WTC11 (cell line): Measurements from ENCODE around the gene SERF2. TPM values are rescaled to one million over a fixed set of nuclear protein-coding genes. Genes with fewer than 3 reads are reported as not detected.
A peak's percentile ranks its signal among the peaks of the same experiment; 100 is the strongest.

Source experiments
- ATAC-seq: fragments of 200-7000 bp; cut with Tn5 transposase; 2 replicates; pipeline ENCODE4 v1.10.0; 2021; ENCODE audit warnings: mild to moderate bottlenecking, moderate library complexity
- CTCF ChIA-PET: fragments of 300-600 bp; sonication (Branson Sonifier 250); formaldehyde crosslinking; loops from one replicate; lab custom pipeline; 2021; ENCODE audit warnings: antibody characterized with exemption; lab: Charles Lee
- POLR2A ChIA-PET: fragments of 350-600 bp; sonication (Branson Sonifier 250); formaldehyde crosslinking; loops from one replicate; lab custom pipeline; 2021; ENCODE audit warnings: antibody characterized with exemption; lab: Charles Lee
- DNase-seq: peaks from one replicate; pipeline ENCODE4 v3.0.0; 2021; ENCODE audit warnings: low spot score
- H3K27ac Mint-ChIP-seq: 2 replicates; pipeline ENCODE4 v1.8.0; 2021; ENCODE audit warnings: mixed read lengths
- H3K27me3 Mint-ChIP-seq: 2 replicates; pipeline ENCODE4 v1.8.0; 2021; ENCODE audit warnings: low read depth, mild to moderate bottlenecking, moderate library complexity, mixed read lengths
- H3K36me3 Mint-ChIP-seq: 2 replicates; pipeline ENCODE4 v1.8.0; 2021; ENCODE audit warnings: mixed read lengths
- H3K4me1 Mint-ChIP-seq: 2 replicates; pipeline ENCODE4 v1.8.0; 2022; ENCODE audit warnings: mixed read lengths
- H3K4me3 Mint-ChIP-seq: 2 replicates; pipeline ENCODE4 v1.8.0; 2021; ENCODE audit warnings: mild to moderate bottlenecking, moderate library complexity, mixed read lengths
- H3K9me3 Mint-ChIP-seq: 2 replicates; pipeline ENCODE4 v1.8.0; 2021; ENCODE audit warnings: mixed read lengths
- AFF4 ChIP-seq: sonication (generic); formaldehyde crosslinking; IDR thresholded peaks from 2 replicates; pipeline ENCODE4 v1.8.1; 2023; ENCODE audit warnings: mild to moderate bottlenecking, missing genetic modification reagents, borderline replicate concordance
- ATF3 ChIP-seq: sonication (generic); formaldehyde crosslinking; conservative IDR thresholded peaks from 2 replicates; pipeline ENCODE4 v1.8.1; 2022; ENCODE audit warnings: mild to moderate bottlenecking, missing genetic modification reagents
- NR2C2 ChIP-seq: sonication (generic); formaldehyde crosslinking; IDR thresholded peaks from 2 replicates; pipeline ENCODE4 v1.8.0; 2022; ENCODE audit warnings: mild to moderate bottlenecking, missing genetic modification reagents
- OVOL2 ChIP-seq: fragments of 250-450 bp; sonication (Bioruptor Pico); IDR thresholded peaks from 2 replicates; pipeline ENCODE4 v1.9.0; 2021; ENCODE audit warnings: mild to moderate bottlenecking, borderline replicate concordance
- RELA ChIP-seq: sonication (generic); formaldehyde crosslinking; IDR thresholded peaks from 2 replicates; pipeline ENCODE4 v1.8.1; 2022; ENCODE audit warnings: missing genetic modification reagents, mild to moderate bottlenecking, borderline replicate concordance
- ZMAT4 ChIP-seq: fragments of 250-450 bp; sonication (Bioruptor Pico); IDR thresholded peaks from 2 replicates; pipeline ENCODE4 v1.9.0; 2021; ENCODE audit warnings: mild to moderate bottlenecking
- ZNF121 ChIP-seq: sonication (generic); formaldehyde crosslinking; IDR thresholded peaks from 2 replicates; pipeline ENCODE4 v1.8.0; 2023; ENCODE audit warnings: missing genetic modification reagents
- ZNF423 ChIP-seq: fragments of 250-450 bp; sonication (Bioruptor Pico); IDR thresholded peaks from 2 replicates; pipeline ENCODE4 v2.1.2; 2022; ENCODE audit warnings: mild to moderate bottlenecking, moderate library complexity
- ZSCAN18 ChIP-seq: fragments of 250-450 bp; sonication (Bioruptor Pico); IDR thresholded peaks from 2 replicates; pipeline ENCODE4 v2.1.2; 2022; ENCODE audit warnings: mild to moderate bottlenecking, moderate library complexity
- total RNA-seq: library from RNA; stranded (reverse); gene quantifications from 3 replicates; pipeline ENCODE4 v1.2.3, GENCODE V29; 2021
- TF ChIP-seq, protein P1 (sequence below): sonication (generic); formaldehyde crosslinking; IDR thresholded peaks from 2 replicates; pipeline ENCODE4 v1.8.0; 2022; ENCODE audit warnings: mild to moderate bottlenecking, missing genetic modification reagents
- TF ChIP-seq, protein P2 (sequence below): fragments of 250-450 bp; sonication (Bioruptor Pico); conservative IDR thresholded peaks from 2 replicates; pipeline ENCODE4 v1.9.0; 2021; ENCODE audit warnings: mild to moderate bottlenecking

The SERF2 gene
- total RNA-seq, 1 experiment from 2014 or later: 694 TPM

DNA sequence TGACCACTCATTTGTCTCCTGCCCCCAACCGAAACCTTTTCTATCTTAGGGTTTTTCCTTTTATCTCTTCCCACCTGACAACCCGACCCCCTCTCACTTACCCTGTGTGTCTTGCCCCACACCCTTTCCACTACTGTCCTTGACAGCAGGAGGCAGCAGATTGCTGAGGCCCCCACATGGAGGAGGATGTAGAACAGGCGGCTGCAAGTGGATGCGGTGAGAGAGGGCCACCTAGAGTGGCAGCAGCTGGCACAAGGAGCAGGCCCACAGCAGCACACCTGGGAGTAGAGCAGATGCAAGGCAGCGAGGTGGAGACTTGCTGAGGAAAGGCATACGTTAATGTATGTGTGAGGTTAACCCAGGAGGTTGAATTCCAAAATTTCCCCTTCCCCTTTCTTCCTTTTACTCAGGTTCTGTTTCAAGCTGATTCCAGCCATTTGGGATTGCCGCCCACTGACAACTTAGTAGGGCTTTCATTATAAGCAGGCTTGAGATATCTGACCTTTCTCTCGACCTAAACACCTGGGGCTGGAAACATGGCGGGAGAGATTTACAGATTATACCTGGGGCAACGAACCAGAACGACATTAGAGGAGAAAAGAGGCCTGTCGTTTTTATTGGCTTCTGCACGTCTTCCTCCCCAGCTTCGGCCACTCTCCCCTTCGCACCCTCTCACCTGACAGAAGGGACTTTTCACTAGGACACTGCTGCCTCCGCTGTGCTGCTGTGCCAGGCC, 7.3 kb downstream of the SERF2 start:
- Mint-ChIP-seq H3K27ac (peak overlapping the region; percentile 99), H3K4me3 (peak overlapping the region; percentile 24; the same call in 1 of the 2 replicates), H3K27me3 (no peaks in the 10 kb centered on the region), H3K4me1 (peaks cover 49% of the 10 kb centered on the region), H3K36me3 (peaks cover 57% of the 10 kb centered on the region), H3K9me3 (no peaks in the 10 kb centered on the region)
- no peak for TF ChIP-seq OVOL2 (CRISPR knock-in tag)
- TF ChIP-seq ZMAT4 (CRISPR knock-in tag): no peak
- TF ChIP-seq, protein P1, sequence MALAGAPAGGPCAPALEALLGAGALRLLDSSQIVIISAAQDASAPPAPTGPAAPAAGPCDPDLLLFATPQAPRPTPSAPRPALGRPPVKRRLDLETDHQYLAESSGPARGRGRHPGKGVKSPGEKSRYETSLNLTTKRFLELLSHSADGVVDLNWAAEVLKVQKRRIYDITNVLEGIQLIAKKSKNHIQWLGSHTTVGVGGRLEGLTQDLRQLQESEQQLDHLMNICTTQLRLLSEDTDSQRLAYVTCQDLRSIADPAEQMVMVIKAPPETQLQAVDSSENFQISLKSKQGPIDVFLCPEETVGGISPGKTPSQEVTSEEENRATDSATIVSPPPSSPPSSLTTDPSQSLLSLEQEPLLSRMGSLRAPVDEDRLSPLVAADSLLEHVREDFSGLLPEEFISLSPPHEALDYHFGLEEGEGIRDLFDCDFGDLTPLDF (CRISPR knock-in tag): no peak
- no peak for TF ChIP-seq NR2C2 (CRISPR knock-in tag)
- TF ChIP-seq, protein P2, sequence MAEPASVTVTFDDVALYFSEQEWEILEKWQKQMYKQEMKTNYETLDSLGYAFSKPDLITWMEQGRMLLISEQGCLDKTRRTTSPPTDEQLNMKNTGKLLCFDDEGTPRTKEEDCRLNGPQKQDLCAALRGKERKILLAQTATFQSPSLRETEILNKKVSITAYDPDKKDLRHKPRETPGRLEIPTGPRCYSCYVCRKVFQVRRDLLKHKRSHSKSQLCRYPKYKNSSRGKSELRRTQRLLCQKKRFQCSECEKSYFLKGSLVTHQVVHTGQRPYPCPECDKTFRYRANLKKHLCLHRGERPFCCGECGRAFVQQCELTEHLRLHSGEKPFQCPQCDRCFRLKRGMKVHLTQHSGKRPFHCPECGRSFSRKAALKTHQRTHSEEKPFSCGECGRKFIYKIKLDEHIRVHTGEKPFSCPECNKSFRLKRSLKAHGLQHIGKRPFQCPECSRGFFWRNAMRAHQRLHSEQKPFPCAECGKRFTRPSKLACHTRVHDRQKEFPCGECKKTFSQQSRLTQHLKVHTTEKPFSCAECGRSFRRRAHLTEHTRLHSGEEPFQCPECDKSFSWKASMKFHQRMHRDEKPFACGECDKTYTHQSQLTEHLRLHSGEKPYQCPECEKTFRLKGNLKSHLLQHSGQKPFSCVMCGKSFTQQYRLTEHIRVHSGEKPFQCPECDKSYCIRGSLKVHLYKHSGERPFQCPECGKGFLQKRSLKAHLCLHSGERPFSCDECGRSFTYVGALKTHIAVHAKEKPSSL (CRISPR knock-in tag): no peak
- no peak for TF ChIP-seq ZNF423 (CRISPR knock-in tag)
- no peak for TF ChIP-seq ZNF121 (CRISPR knock-in tag)
- no peak for TF ChIP-seq ZSCAN18 (CRISPR knock-in tag)
- TF ChIP-seq ATF3 (CRISPR knock-in tag): no peak
- TF ChIP-seq RELA (CRISPR knock-in tag): no peak
- ChIA-PET POLR2A (interaction anchor here (1.5 kb wide), 1 partner anchor 25 kb away, joined by 4 read pairs; the partner anchor contains the start of gene MFAP1), CTCF (interaction anchor here (1.9 kb wide), 1 partner anchor 23 kb away, joined by 15 read pairs; the partner anchor contains the start of gene ELL3)
- no peak for DNase-seq
- no peak for ATAC-seq

GRCh38 chr15:43799945-43800285, 7.8 kb downstream of the SERF2 start, which contains the start of gene SERINC4:
SERINC4 (minus strand) TSS chr15:43800220; CDS start chr15:43799986, 234 bp downstream.
- Mint-ChIP-seq H3K9me3 (no peaks in the 10 kb centered on the region), H3K4me3 (peak within 1 kb of the TSS; percentile 99), H3K27me3 (no peaks in the 10 kb centered on the region), H3K36me3 (peaks cover 57% of the 10 kb centered on the region), H3K27ac (peak within 1 kb of the TSS; percentile 99), H3K4me1 (peaks cover 44% of the 10 kb centered on the region)
- CTCF ChIA-PET: interaction anchor here (1.0 to 1.9 kb wide), 4 partner anchors 23 to 429 kb away, joined by 3 to 15 read pairs (median 4); partner anchors contain the start of genes ELL3, MFAP1, TUBGCP4 and ZSCAN29
- TF ChIP-seq AFF4 (CRISPR knock-in tag): no peak
- no peak for ATAC-seq
- DNase-seq: no peak
- POLR2A ChIA-PET: interaction anchor here (1.1 to 1.6 kb wide), 4 partner anchors 10 to 25 kb away, joined by 3 to 12 read pairs (median 5); partner anchors contain the start of genes ELL3 and MFAP1
